Measurements from ENCODE around the gene SUCNR1.
"Not testable (repeated sequence)": the region's sequence is repeated elsewhere in the genome, so short reads cannot be mapped to it uniquely, and the experiment has no call there.

The SUCNR1 gene

DNA sequence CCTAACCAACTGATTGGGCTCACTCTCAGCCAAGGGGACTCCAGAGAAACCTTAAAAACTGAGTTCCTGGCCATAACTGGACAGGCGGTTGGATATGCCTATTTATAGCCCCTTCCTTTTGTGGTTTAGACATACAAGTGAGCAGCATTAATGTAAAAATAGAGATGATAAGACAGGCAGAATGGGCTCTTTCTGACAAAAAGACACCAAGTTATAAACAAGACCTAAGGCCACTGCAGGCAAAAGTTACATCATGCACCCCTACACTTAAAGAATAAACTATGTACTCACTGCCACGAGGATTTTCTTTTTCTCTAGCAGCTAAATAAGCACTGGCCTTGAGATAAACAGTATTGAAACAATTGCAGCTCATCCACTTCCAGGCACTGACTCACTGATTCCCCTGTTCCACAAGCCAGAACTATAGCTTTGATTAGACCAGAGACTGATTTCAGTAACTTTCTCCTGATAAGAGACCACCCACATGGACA is 30.1 kb downstream of the SUCNR1 start:
- DNase-seq: no peak

DNA sequence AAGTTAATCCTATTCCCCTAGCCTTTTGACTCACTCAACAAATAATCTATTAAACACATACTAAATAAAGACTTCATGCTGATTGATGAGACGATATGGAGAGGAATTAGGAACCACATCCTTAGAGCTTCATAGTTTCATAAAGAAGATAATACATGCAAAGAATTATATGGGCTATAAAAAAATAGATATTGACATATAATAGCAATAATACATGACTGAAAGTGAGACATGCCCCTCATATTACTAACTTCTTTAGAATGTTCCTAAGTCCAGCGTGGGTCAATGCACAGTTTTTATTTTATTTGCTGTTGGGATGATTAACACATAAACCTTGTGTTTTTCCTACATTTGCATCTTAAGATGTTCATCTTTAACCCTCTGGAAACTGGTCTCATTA is 32.2 kb downstream of the SUCNR1 start:
- no peak for DNase-seq

- no peak for DNase-seq
Measured at GRCh38 chr3:151906751-151907150, 33.3 kb downstream of the SUCNR1 start.

GRCh38 chr3:151908399-151908798 is 35.0 kb downstream of the SUCNR1 start:
- no peak for DNase-seq

- DNase-seq: no peak
Measured at GRCh38 chr3:151909681-151910405, 36.4 kb downstream of the SUCNR1 start.

GRCh38 chr3:151911462-151911861 is 38.0 kb downstream of the SUCNR1 start:
- no peak for DNase-seq

DNA sequence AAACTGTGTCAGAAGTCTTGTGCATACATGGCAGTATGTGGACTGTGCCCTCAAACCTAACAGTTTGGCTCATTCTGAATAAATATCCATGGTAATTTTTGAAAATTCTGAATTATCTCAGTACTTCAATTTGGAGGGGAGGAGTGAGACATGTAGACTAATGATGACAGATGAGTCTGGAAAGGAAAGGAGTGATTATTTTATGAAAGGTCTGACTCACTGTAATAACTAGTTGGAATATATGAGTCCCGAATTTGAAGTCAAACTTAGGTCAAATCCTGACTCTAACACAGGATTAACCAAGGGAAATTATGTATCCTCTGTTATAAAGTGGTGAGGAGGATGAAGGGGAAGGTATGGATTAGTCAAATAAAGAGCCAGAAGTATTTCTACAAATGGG is 38.6 kb downstream of the SUCNR1 start:
- DNase-seq: no peak

- DNase-seq: no peak
Measured at GRCh38 chr3:151916781-151917180, 43.3 kb downstream of the SUCNR1 start.

DNA sequence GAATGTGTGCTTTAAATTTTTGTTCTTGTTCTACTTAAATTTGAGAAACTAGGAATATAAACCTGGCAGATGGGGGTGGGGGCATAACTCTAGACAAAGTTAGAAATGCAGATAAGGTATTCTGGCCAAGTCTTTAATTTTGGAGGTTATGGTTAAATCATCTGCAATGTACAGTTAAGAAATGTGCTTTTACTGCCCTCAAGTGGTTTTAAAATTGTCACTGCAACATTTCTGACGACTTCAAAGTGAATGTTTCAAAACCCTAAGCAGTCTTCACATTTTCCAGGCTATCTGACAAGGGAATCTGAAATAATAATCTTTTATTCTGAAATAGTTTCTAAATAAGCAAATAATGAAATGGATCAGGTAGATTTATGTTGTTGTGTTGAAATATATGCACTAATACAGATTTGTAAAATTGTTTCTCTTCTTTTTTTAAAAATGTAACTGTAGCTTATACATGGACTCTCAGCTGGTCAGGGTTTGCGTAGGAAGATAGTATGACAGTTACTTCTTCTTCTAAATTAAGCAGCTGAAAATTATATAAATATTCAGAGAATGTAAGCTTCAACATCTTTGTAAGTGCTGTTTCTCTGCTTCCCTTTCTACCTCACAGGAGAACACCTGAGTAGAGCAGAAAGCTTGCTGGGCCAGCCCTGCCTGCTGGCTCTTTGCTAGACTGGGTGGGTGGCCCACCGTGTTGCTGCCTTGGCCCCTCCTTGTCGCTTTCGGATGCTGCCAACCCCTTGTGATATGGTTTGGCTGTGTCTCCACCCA is 45.0 kb downstream of the SUCNR1 start:
- DNase-seq: no peak

DNA sequence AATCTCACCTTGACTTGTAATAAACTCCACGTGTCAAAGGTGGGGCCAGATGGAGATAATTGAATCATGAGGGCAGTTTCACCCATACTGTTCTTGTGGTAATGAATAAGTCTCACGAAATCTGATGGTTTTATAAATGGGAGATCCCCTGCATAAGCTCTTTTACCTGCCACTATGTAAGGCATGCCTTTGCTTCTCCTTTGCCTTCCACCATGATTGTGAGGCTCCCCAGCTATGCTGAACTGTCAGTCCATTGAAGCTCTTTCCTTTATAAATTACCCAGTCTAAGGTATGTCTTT is 45.5 kb downstream of the SUCNR1 start:
- DNase-seq: no peak

DNA sequence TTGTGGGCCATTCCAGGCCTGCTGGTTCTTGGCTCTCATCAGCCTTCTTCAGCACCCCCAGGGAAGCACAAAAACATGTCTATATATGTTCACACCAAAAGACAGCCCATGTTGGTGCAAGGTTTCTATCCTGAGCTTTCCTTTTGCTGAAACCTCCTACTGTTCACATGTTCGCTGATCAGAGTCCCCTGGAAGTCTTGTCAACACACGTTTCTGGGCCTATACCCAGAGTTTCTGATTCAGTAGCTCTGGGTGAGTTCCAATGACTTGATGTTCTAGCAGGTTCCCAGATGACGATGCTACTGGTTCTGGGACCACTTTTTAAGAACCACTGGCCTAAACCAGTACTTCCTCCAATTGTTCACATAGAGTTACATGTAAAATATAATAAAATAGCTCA is 46.0 kb downstream of the SUCNR1 start:
- no peak for DNase-seq

- no peak for DNase-seq
Measured at GRCh38 chr3:151923901-151924300, 50.5 kb downstream of the SUCNR1 start.

- DNase-seq: no peak
Measured at GRCh38 chr3:151924753-151925152, 51.3 kb downstream of the SUCNR1 start.

DNA sequence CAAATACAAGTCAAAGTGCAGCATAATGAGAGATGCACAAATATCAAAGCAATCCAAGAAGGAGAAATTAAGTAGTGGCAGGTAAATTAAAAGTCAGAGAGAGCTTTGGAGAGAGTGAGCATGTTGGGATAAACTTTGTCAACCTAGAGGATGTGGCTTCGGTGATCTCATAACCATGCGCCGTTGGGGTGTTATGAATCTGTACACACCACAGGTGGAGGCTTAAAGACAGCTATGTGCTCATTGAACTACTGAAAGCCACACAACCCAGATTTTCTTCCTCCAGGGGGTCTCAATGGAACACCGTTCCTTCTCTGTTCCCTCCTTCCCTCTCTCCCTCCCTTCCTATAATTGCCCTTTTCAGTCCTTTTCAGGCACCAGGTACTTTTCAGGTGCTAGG is 52.0 kb downstream of the SUCNR1 start:
- no peak for DNase-seq

DNA sequence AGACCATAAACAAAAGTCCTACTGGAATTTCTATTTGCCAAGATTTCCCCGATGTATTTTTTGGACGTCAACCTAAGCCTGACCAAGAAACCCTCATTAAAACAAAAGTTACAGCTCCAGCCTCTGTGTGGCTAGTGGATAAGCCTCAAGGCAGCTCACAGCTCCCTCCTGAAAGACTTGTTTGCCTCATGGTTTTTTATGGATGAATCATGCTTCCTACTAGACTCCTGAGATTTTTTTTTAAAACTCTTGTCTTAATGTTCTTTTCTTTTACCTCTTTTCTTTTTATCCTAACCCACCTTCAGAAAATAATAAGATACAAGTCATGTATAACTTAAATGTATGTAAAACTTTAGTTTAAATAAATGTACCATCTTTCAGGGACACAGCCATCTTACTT is 52.4 kb downstream of the SUCNR1 start:
- DNase-seq: no peak

DNA sequence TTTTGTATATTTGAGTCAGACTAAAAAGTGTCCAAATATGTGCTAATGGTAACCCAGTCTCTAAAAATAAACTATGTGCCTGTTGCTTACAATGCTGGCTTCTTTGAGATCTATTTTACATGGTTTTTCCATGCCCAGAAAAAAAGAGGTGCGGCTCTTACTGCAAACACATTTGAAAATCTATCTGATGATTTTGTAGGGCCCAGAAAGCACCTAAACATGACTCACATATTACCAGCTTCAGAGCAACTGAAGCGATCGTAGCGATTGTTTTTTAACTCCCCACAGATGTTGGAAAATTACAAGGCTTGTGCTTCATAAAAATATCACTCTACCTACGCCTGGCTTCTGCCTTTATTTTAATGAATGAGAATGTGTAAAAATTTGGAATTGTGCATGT is 53.5 kb downstream of the SUCNR1 start:
- DNase-seq: no peak

GRCh38 chr3:151927915-151928525 is 54.6 kb downstream of the SUCNR1 start:
- not testable (repeated sequence) for DNase-seq

DNA sequence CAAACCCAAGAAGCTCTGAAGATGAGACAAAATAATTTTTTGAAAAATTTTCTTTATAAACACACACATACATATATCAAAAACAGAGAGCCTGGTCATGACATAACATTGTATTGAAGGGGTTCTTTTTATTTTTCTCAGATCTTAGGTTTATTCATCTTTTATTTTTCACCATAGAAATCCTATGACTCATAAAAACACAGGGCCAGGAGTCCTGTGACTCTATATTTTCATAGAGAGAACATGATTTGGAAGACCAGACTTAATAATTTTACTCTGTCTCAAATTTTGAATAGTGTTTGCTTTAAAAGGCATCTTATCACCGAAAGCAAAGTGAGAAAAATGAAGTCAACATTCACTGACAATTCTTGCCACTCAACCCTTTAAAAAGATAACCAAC is 57.7 kb downstream of the SUCNR1 start:
- no peak for DNase-seq

- no peak for DNase-seq
Measured at GRCh38 chr3:151933234-151933853, 59.9 kb downstream of the SUCNR1 start.
